SK-N-SH treated with all-trans-retinoic acid at 6 μM for 48 hours (cell line): ENCODE measurements around the gene PARD3.

Experiments used
- ATAC-seq: fragments of 200-7000 bp; cut with Tn5 transposase; 3 replicates; pipeline ENCODE4 v1.9.1; 2020; ENCODE audit warnings: mild to moderate bottlenecking, moderate library complexity
- BACH2 ChIP-seq: fragments of 250-450 bp; sonication (Bioruptor Pico); IDR thresholded peaks from 2 replicates; pipeline ENCODE4 v1.9.0; 2021; ENCODE audit warnings: mild to moderate bottlenecking, borderline replicate concordance
- CSDC2 ChIP-seq: fragments of 250-450 bp; sonication (Bioruptor Pico); IDR thresholded peaks from 2 replicates; pipeline ENCODE4 v1.5.0; 2020; ENCODE audit warnings: mild to moderate bottlenecking, moderate library complexity
- ESRRG ChIP-seq: fragments of 250-450 bp; sonication (Bioruptor Pico); IDR thresholded peaks from 2 replicates; pipeline ENCODE4 v1.6.1; 2021; ENCODE audit warnings: mild to moderate bottlenecking
- GLIS3 ChIP-seq: fragments of 250-450 bp; sonication (Bioruptor Pico); IDR thresholded peaks from 2 replicates; pipeline ENCODE4 v1.5.0; 2020; ENCODE audit warnings: mild to moderate bottlenecking, moderate library complexity
- ISL1 ChIP-seq: fragments of 250-450 bp; sonication (Bioruptor Pico); IDR thresholded peaks from 2 replicates; pipeline ENCODE4 v2.1.2; 2022; ENCODE audit warnings: mild to moderate bottlenecking, moderate library complexity
- OSR1 ChIP-seq: fragments of 250-450 bp; sonication (Bioruptor Pico); IDR thresholded peaks from 2 replicates; pipeline ENCODE4 v1.8.0; 2022; ENCODE audit warnings: moderate library complexity, mild to moderate bottlenecking, inconsistent platforms
- PATZ1 ChIP-seq: fragments of 250-450 bp; sonication (Bioruptor Pico); IDR thresholded peaks from 2 replicates; pipeline ENCODE4 v1.8.0; 2020; ENCODE audit warnings: mild to moderate bottlenecking, moderate library complexity, borderline replicate concordance
- POU6F1 ChIP-seq: fragments of 250-450 bp; sonication (Bioruptor Pico); IDR thresholded peaks from 2 replicates; pipeline ENCODE4 v1.8.0; 2021; ENCODE audit warnings: low read depth, mild to moderate bottlenecking, moderate library complexity, borderline replicate concordance
- PPARA ChIP-seq: fragments of 250-450 bp; sonication (Bioruptor Pico); IDR thresholded peaks from 2 replicates; pipeline ENCODE4 v1.5.0; 2020; ENCODE audit warnings: mild to moderate bottlenecking, borderline replicate concordance
- RARB ChIP-seq: fragments of 250-450 bp; sonication (Bioruptor Pico); IDR thresholded peaks from 2 replicates; pipeline ENCODE4 v1.8.0; 2021; ENCODE audit warnings: mild to moderate bottlenecking, moderate library complexity
- SNAI2 ChIP-seq: fragments of 250-450 bp; sonication (Bioruptor Pico); IDR thresholded peaks from 2 replicates; pipeline ENCODE4 v1.5.0; 2020; ENCODE audit warnings: mild to moderate bottlenecking, moderate library complexity
- TCF4 ChIP-seq: fragments of 250-450 bp; sonication (Bioruptor Pico); IDR thresholded peaks from 2 replicates; pipeline ENCODE4 v1.8.0; 2021; ENCODE audit warnings: mild to moderate bottlenecking, moderate library complexity, borderline replicate concordance
- TOX ChIP-seq: fragments of 250-450 bp; sonication (Bioruptor Pico); IDR thresholded peaks from 2 replicates; pipeline ENCODE4 v1.8.0; 2021; ENCODE audit warnings: mild to moderate bottlenecking, moderate library complexity, borderline replicate concordance
- ZFP3 ChIP-seq: fragments of 250-450 bp; sonication (Bioruptor Pico); IDR thresholded peaks from 2 replicates; pipeline ENCODE4 v1.5.0; 2020; ENCODE audit warnings: mild to moderate bottlenecking, moderate library complexity
- ZFP30 ChIP-seq: fragments of 450-650 bp; formaldehyde crosslinking; IDR thresholded peaks from 2 replicates; pipeline ENCODE4 v1.5.0; 2022; ENCODE audit warnings: mild to moderate bottlenecking, moderate library complexity
- ZNF565 ChIP-seq: fragments of 450-650 bp; formaldehyde crosslinking; conservative IDR thresholded peaks from 2 replicates; pipeline ENCODE4 v1.5.0; 2020; ENCODE audit warnings: low read depth, mild to moderate bottlenecking, moderate library complexity
- ZNF70 ChIP-seq: fragments of 450-650 bp; formaldehyde crosslinking; IDR thresholded peaks from 2 replicates; pipeline ENCODE4 v1.5.0; 2020; ENCODE audit warnings: mild to moderate bottlenecking, moderate library complexity
- ZNF8 ChIP-seq: fragments of 450-650 bp; formaldehyde crosslinking; IDR thresholded peaks from 2 replicates; pipeline ENCODE4 v1.5.0; 2020; ENCODE audit warnings: mild to moderate bottlenecking, moderate library complexity
- TF ChIP-seq, protein P1 (sequence below): fragments of 250-450 bp; sonication (Bioruptor Pico); IDR thresholded peaks from 2 replicates; pipeline ENCODE4 v1.5.1; 2021; ENCODE audit warnings: mild to moderate bottlenecking, moderate library complexity
- TF ChIP-seq, protein P2 (sequence below): fragments of 250-450 bp; sonication (Bioruptor Pico); IDR thresholded peaks from 2 replicates; pipeline ENCODE4 v1.5.0; 2020; ENCODE audit warnings: mild to moderate bottlenecking, moderate library complexity

Gene PARD3

DNA sequence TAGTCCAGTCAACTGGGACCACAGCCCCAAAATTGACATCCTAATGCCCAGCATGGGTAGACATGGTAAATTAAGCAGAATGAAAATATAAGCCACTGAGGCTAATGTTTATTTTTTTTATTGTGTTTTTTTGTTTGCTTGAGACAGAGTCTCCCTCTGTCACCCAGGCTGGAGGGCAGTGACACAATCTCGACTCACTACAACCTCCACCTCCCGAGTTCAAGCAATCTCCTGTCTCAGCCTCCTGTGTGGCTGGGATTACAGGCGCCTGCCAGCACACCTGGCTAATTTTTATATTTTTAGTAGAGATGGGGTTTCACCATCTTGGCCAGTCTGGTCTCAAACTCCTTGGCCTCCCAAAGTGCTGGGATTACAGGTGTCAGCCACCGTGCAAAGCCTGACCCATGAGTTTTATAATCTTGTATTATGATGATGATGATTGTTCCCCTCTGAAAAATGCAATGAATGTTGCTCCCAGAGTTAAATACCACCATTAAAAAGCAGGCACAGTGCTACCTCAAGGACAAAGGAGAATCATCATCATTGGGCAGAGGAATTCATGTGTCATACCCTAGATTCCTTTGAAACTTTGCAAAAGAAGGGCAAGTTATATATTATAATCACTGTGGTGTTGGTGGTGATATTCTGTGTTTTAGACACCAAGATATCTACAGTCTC is 228.0 kb downstream of the PARD3 start:
- TF ChIP-seq TCF4 (CRISPR knock-in tag) = no peak
- TF ChIP-seq RARB (CRISPR knock-in tag) = no peak
- TF ChIP-seq ZNF70 = no peak
- TF ChIP-seq SNAI2 = no peak
- no peak for TF ChIP-seq ZNF8 (CRISPR knock-in tag)
- no peak for TF ChIP-seq OSR1
- TF ChIP-seq, protein P1, sequence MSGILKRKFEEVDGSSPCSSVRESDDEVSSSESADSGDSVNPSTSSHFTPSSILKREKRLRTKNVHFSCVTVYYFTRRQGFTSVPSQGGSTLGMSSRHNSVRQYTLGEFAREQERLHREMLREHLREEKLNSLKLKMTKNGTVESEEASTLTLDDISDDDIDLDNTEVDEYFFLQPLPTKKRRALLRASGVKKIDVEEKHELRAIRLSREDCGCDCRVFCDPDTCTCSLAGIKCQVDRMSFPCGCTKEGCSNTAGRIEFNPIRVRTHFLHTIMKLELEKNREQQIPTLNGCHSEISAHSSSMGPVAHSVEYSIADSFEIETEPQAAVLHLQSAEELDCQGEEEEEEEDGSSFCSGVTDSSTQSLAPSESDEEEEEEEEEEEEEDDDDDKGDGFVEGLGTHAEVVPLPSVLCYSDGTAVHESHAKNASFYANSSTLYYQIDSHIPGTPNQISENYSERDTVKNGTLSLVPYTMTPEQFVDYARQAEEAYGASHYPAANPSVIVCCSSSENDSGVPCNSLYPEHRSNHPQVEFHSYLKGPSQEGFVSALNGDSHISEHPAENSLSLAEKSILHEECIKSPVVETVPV (CRISPR knock-in tag) = no peak
- no peak for TF ChIP-seq POU6F1
- TF ChIP-seq PATZ1 (CRISPR knock-in tag) = no peak
- no peak for TF ChIP-seq BACH2 (CRISPR knock-in tag)
- TF ChIP-seq GLIS3 (CRISPR knock-in tag) = no peak
- no peak for TF ChIP-seq ESRRG (CRISPR knock-in tag)
- TF ChIP-seq TOX = no peak
- TF ChIP-seq ZFP3 (CRISPR knock-in tag) = no peak
- no peak for TF ChIP-seq PPARA (CRISPR knock-in tag)
- TF ChIP-seq ZNF565 = no peak
- TF ChIP-seq CSDC2 = no peak
- TF ChIP-seq, protein P2, sequence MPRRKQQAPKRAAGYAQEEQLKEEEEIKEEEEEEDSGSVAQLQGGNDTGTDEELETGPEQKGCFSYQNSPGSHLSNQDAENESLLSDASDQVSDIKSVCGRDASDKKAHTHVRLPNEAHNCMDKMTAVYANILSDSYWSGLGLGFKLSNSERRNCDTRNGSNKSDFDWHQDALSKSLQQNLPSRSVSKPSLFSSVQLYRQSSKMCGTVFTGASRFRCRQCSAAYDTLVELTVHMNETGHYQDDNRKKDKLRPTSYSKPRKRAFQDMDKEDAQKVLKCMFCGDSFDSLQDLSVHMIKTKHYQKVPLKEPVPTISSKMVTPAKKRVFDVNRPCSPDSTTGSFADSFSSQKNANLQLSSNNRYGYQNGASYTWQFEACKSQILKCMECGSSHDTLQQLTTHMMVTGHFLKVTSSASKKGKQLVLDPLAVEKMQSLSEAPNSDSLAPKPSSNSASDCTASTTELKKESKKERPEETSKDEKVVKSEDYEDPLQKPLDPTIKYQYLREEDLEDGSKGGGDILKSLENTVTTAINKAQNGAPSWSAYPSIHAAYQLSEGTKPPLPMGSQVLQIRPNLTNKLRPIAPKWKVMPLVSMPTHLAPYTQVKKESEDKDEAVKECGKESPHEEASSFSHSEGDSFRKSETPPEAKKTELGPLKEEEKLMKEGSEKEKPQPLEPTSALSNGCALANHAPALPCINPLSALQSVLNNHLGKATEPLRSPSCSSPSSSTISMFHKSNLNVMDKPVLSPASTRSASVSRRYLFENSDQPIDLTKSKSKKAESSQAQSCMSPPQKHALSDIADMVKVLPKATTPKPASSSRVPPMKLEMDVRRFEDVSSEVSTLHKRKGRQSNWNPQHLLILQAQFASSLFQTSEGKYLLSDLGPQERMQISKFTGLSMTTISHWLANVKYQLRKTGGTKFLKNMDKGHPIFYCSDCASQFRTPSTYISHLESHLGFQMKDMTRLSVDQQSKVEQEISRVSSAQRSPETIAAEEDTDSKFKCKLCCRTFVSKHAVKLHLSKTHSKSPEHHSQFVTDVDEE = no peak
- TF ChIP-seq ZFP30 (CRISPR knock-in tag) = no peak
- TF ChIP-seq, all 23 proteins: peak for 0
- no peak; the same call in 2 of the 3 replicates for ATAC-seq

- TF ChIP-seq ISL1 (CRISPR knock-in tag) (no peak), CSDC2 (no peak)
- TF ChIP-seq, all 23 proteins: peak for 0
- peak; percentile 14; the same call in 1 of the 3 replicates for ATAC-seq
Observed at GRCh38 chr10:34585422-34586112, 229.5 kb downstream of the PARD3 start.

DNA sequence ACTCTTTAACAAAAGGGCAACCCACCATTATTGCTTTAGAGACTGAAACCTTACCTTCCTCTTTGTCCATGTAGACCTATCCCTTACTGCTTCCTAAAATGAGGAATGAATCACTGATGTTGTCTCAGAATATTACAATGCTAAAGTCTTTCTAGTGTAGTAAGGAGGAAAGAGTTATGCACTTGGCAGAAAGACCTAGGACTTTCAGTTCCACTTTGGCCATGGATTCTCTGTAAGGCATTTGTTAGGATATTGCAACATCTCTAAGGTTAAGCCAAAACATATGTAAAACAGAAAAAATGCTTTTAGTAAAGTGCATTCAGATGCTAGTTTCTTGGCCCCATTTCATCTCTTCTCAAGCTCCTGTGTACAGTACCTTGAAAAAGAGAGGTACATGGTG is 230.9 kb downstream of the PARD3 start:
- TF ChIP-seq ISL1 (CRISPR knock-in tag) (peak; percentile 69), ZFP3 (CRISPR knock-in tag) (no peak)
- peak; percentile 60 for ATAC-seq

GRCh38 chr10:34581801-34582532 is 233.1 kb downstream of the PARD3 start:
- TF ChIP-seq ISL1 (CRISPR knock-in tag) = peak; percentile 42; the same call in 1 of the 2 replicates
- TF ChIP-seq ESRRG (CRISPR knock-in tag) = no peak
- peak; percentile 63 for ATAC-seq
